Kidney (tissue), 14 donors: ENCODE results near the gene ZNF502. TPM values are rescaled to one million over a fixed set of nuclear protein-coding genes. Genes with fewer than 3 reads are reported as not detected.

Experiments used
- DNase-seq, 5 donors: peaks; one replicate each; pipeline ENCODE4 v3.0.0-alpha.2; 2013 to 2020
- FAIRE-seq: peaks from 2 replicates; lab custom pipeline; 2012; peaks lifted over from hg19 to GRCh38; lab: Jason Lieb, UNC
- H3K27ac ChIP-seq, 2 donors: one replicate each; pipeline ENCODE4 v1.7.0; 2013; ENCODE audit warnings: low read depth in 2 of 2, low read length in 2 of 2, inconsistent platforms in 1 of 2
- H3K27me3 ChIP-seq: one replicate; pipeline ENCODE4 v1.7.1; 2013; ENCODE audit warnings: low read length, inconsistent platforms; ENCODE audit not compliant: control insufficient read depth, insufficient read depth
- H3K36me3 ChIP-seq, 3 donors: one replicate each; pipeline versions ENCODE4 v1.7.0 to v1.7.1; 2013; ENCODE audit warnings: low read length in 3 of 3, control low read depth in 1 of 3, inconsistent platforms in 1 of 3; ENCODE audit not compliant: insufficient read depth in 3 of 3, control insufficient read depth in 2 of 3
- H3K4me1 ChIP-seq, 3 donors: one replicate each; pipeline versions ENCODE4 v1.7.0 to v1.7.1; 2013; ENCODE audit warnings: low read length in 3 of 3, inconsistent platforms in 1 of 3, low read depth in 1 of 3; ENCODE audit not compliant: control insufficient read depth in 2 of 3, insufficient read depth in 2 of 3
- H3K4me3 ChIP-seq, 3 donors: one replicate each; pipeline versions ENCODE4 v1.7.0 to v1.8.1; 2013; ENCODE audit warnings: low read length in 3 of 3, control low read depth in 1 of 3, inconsistent platforms in 1 of 3
- H3K9ac ChIP-seq, 3 donors: one replicate each; pipeline versions ENCODE4 v1.7.0 to v1.7.1; 2013; ENCODE audit warnings: low read length in 3 of 3, control low read depth in 1 of 3, inconsistent platforms in 1 of 3
- H3K9me3 ChIP-seq, 3 donors: one replicate each; pipeline versions ENCODE4 v1.7.0 to v1.7.1; 2013; ENCODE audit warnings: low read length in 3 of 3, control low read depth in 1 of 3, inconsistent platforms in 1 of 3; ENCODE audit not compliant: control insufficient read depth in 2 of 3, insufficient read depth in 1 of 3
- CTCF ChIP-seq: IDR thresholded peaks from 3 replicates; pipeline ENCODE4 v1.5.1; 2012; ENCODE audit warnings: mild to moderate bottlenecking, moderate library complexity, borderline replicate concordance; ENCODE audit not compliant: insufficient read depth; ENCODE audit errors: extremely low read depth
- intact Hi-C: fragments of 100-400 bp; cut with DNase I; formaldehyde crosslinking; loops from one replicate; pipeline ENCODE4 v1.11.1; 2022
- polyA plus RNA-seq: library from polyadenylated mRNA; stranded (reverse); fragments of 350-450 nt; fragmentation: Illumina TruSeq; extraction: RNeasy Lipid Tissue Mini Kit (QIAGEN cat#74804); gene quantifications from one replicate; pipeline ENCODE4 v1.2.3, GENCODE V29; 2014; ENCODE audit warnings: low read depth, low replicate concordance; ENCODE audit not compliant: insufficient read depth
- total RNA-seq: library from RNA; stranded (reverse); fragmentation: NEBNext Ultra II Directional; extraction: Animal tissue kit (Norgen Biotek cat#: 25700); gene quantifications from one replicate; pipeline ENCODE4 v1.2.1, GENCODE V29; 2021
- donor health status: control.
- donor health status: control.
- donor health status: control.
- donor health status: control.
- donor health status: control.
- donor health status: DM: yes; HTN: yes; CAD: no.
- donor health status: Normal renal cell carcinoma (clear cell type).

The ZNF502 gene
- total and polyA plus RNA-seq, 2 donors from 2014 or later, result 2.3 to 6.0 TPM

- TF ChIP-seq CTCF, result no peak
- no peak overlapping the region for H3K27ac ChIP-seq
- FAIRE-seq, result no peak
- no peaks in the 10 kb centered on the region for H3K27me3 ChIP-seq
- intact Hi-C loops, result no loop called here
- H3K9me3 ChIP-seq, result peaks cover 0 to 3% (median 0%) of the 10 kb centered on the region in 3 donors
- no peak overlapping the region for H3K4me3 ChIP-seq
- H3K4me1 ChIP-seq, result peaks cover 0 to 4% (median 3%) of the 10 kb centered on the region in 3 donors
- no peak for DNase-seq
- H3K36me3 ChIP-seq, result no peaks in the 10 kb centered on the region
- H3K9ac ChIP-seq, result no peak overlapping the region
Measured at GRCh38 chr3:44680921-44681455, 31.5 kb upstream of the ZNF502 start.

- TF ChIP-seq CTCF, result no peak
- DNase-seq (no peak), FAIRE-seq (no peak)
- intact Hi-C loops, result no loop called here
- no peak overlapping the region for H3K4me3 ChIP-seq
- peaks cover 0 to 3% (median 0%) of the 10 kb centered on the region in 3 donors for H3K9me3 ChIP-seq
- peaks cover 0 to 5% (median 3%) of the 10 kb centered on the region in 3 donors for H3K4me1 ChIP-seq
- no peak overlapping the region for H3K27ac ChIP-seq
- no peaks in the 10 kb centered on the region for H3K27me3 ChIP-seq
- H3K9ac ChIP-seq, result no peak overlapping the region
- no peaks in the 10 kb centered on the region for H3K36me3 ChIP-seq
Measured at GRCh38 chr3:44682182-44682896, 30.1 kb upstream of the ZNF502 start.

- H3K9ac ChIP-seq, result peak overlapping the region in 2 of 3 donors; percentile 35 to 38
- H3K4me3 ChIP-seq, result peak overlapping the region; percentile 71 to 74 (median 72)
- no peaks in the 10 kb centered on the region for H3K27me3 ChIP-seq
- intact Hi-C loops, result no loop called here
- H3K27ac ChIP-seq, result no peak overlapping the region
- DNase-seq (peak; percentile 80 to 93 (median 87)), FAIRE-seq (no peak)
- no peaks in the 10 kb centered on the region for H3K36me3 ChIP-seq
- no peak for TF ChIP-seq CTCF
- H3K9me3 ChIP-seq, result peaks cover 0 to 3% (median 0%) of the 10 kb centered on the region in 3 donors
- H3K4me1 ChIP-seq, result peaks cover 0 to 5% (median 3%) of the 10 kb centered on the region in 3 donors
Measured at GRCh38 chr3:44685128-44685800, 27.2 kb upstream of the ZNF502 start.
